Lung microvascular endothelial cell (primary cell): ENCODE results near the gene APBB2. TPM values are rescaled to one million over a fixed set of nuclear protein-coding genes. Genes with fewer than 3 reads are reported as not detected.
A peak's percentile ranks its signal among the peaks of the same experiment; 100 is the strongest.

Experiments
- DNase-seq, 2 donors: peaks; one replicate each; pipeline versions ENCODE4 v3.0.0 to v3.0.0-alpha.2; 2010; ENCODE audit warnings: low read depth in 2 of 2
- total RNA-seq: library from RNA; depleted of rRNA; stranded (reverse); fragments of >200 nt; gene quantifications from 2 replicates; pipeline ENCODE4 v1.2.1, GENCODE V29; 2014

APBB2 gene
- total RNA-seq, 1 donor from 2014 or later = 18.5 TPM

- DNase-seq = peak in 1 of 2 donors; percentile 93
Observed at GRCh38 chr4:41141900-41142299, 72.4 kb downstream of the APBB2 start.

- no peak for DNase-seq
Observed at GRCh38 chr4:41140410-41140809, 73.9 kb downstream of the APBB2 start.

- DNase-seq = no peak
Observed at GRCh38 chr4:41137879-41138278, 76.5 kb downstream of the APBB2 start.

GRCh38 chr4:41136456-41136855, 77.9 kb downstream of the APBB2 start:
- no peak for DNase-seq

- DNase-seq = no peak
Observed at GRCh38 chr4:41135801-41136200, 78.5 kb downstream of the APBB2 start.

GRCh38 chr4:41134581-41134980, 79.8 kb downstream of the APBB2 start:
- no peak for DNase-seq

GRCh38 chr4:41133454-41134018, 80.8 kb downstream of the APBB2 start:
- DNase-seq = peak in 1 of 2 donors; percentile 19

GRCh38 chr4:41132055-41132683, 82.2 kb downstream of the APBB2 start:
- DNase-seq = no peak

- DNase-seq = no peak
Observed at GRCh38 chr4:41129936-41130440, 84.4 kb downstream of the APBB2 start.

- no peak for DNase-seq
Observed at GRCh38 chr4:41129128-41129754, 85.1 kb downstream of the APBB2 start.

GRCh38 chr4:41125558-41126311, 88.6 kb downstream of the APBB2 start:
- no peak for DNase-seq

- DNase-seq = no peak
Observed at GRCh38 chr4:41124916-41125548, 89.3 kb downstream of the APBB2 start.

GRCh38 chr4:41122775-41123174, 91.6 kb downstream of the APBB2 start:
- DNase-seq = no peak

GRCh38 chr4:41122309-41122708, 92.0 kb downstream of the APBB2 start:
- DNase-seq = no peak

GRCh38 chr4:41121906-41122305, 92.4 kb downstream of the APBB2 start:
- no peak for DNase-seq

- peak in 1 of 2 donors; percentile 68 for DNase-seq
Observed at GRCh38 chr4:41120297-41121217, 93.8 kb downstream of the APBB2 start.

- no peak for DNase-seq
Observed at GRCh38 chr4:41119867-41120295, 94.5 kb downstream of the APBB2 start.

GRCh38 chr4:41111791-41112190, 102.6 kb downstream of the APBB2 start:
- no peak for DNase-seq

- no peak for DNase-seq
Observed at GRCh38 chr4:41110050-41110449, 104.3 kb downstream of the APBB2 start.

- no peak for DNase-seq
Observed at GRCh38 chr4:41108481-41108880, 105.9 kb downstream of the APBB2 start.
